Midbrain (tissue), 1 donor: Measurements from ENCODE around the gene APRT.

Experiments
- DNase-seq: peaks from one replicate; lab custom pipeline; 2025; lab: John Stamatoyannopoulos, UW

Gene APRT, protein sequence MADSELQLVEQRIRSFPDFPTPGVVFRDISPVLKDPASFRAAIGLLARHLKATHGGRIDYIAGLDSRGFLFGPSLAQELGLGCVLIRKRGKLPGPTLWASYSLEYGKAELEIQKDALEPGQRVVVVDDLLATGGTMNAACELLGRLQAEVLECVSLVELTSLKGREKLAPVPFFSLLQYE

DNA sequence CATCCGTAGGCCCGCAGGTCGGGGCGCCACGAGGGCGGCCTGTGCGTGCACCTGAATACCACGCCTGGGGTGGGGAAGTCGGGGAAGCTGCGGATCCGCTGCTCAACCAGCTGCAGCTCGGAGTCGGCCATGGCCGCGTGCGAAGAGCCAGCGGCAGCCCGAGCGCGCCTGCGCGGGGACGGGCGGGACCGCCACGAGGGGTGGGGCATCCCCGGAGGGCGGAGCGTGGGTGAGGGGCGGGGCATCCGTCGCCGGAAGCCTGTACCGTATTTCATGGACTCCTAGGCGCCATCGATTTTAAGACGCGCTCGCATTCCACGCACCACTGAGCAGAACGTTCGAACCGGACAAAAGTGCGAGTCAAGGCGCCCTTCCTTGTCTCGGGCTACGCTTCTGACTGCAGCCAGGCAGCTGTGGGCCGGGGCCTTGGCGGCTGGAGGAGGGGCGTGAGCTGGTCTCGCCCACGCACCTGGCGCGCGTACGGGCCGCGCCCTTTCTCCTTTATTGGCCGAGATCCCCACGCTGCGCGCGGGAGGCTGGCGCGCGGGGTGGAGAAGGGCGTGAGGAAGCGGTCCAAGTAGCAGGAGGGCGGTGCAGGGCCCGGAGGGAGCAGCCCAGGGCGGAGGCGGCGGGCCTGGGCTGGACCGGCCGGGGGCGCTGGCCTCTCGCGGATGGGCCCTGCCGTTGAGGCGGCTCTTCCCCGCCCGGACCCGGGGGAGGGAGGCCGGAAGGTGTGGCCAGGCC, at the start of gene APRT:
Gene APRT (minus strand): TSS at position 160 of the 744 bp plus-strand sequence. CDS start 29 bp downstream, at position 131.
- DNase-seq: peak; percentile 92

DNA sequence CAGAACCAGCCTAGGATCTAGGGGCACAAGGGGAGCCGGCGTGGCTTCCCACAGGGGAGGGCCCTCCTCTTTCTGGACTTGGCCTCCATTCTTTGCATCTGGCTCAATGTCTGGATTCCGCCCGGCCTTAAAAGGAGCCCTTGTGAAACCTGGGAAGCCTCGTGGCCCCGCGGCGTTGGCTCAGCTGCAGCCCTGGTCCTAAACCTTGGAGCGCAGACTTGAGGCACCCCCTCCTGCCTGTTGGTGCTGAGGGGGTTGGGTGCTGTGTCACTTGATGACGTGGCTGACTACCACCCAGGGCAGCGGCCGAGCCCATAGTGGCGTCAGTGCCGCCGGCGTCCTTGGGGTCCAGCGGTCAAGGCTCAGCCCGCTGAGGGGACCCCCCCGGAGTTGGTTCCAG, 49.6 kb upstream of the APRT start:
- DNase-seq: no peak

DNA sequence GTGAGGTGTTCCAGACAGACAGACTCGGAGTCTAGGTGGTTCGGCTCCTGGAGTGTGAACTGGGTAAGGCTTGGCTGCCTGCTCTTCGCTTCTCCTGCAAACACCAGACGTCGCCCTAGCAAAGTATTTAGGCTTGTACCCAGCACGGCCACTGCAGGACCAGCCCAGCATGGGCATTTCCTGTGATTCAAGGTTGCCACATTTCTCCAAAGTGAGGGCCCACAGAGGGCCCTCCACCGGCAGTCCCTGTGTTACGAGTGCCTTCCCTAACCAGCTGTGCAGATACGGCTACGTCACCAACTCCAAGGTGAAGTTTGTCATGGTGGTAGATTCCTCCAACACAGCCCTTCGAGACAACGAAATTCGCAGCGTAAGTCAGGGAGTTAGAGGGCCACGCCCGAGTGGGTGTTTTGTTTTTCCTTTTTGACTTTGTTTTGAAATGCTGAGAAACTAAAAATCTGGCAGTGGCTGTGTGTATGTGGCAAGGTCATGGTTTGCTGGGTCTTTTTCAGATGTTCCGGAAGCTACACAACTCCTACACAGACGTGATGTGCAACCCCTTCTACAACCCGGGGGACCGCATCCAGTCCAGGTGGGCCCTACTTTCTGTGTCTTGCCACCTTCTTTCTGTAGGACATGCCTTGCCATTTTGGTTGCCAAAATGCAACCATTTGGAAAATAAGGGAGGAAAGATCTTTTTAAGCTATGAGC, 47.8 kb upstream of the APRT start:
- DNase-seq: no peak

- DNase-seq: peak; percentile 77
Measured at GRCh38 chr16:88857728-88858339, 46.1 kb upstream of the APRT start.

DNA sequence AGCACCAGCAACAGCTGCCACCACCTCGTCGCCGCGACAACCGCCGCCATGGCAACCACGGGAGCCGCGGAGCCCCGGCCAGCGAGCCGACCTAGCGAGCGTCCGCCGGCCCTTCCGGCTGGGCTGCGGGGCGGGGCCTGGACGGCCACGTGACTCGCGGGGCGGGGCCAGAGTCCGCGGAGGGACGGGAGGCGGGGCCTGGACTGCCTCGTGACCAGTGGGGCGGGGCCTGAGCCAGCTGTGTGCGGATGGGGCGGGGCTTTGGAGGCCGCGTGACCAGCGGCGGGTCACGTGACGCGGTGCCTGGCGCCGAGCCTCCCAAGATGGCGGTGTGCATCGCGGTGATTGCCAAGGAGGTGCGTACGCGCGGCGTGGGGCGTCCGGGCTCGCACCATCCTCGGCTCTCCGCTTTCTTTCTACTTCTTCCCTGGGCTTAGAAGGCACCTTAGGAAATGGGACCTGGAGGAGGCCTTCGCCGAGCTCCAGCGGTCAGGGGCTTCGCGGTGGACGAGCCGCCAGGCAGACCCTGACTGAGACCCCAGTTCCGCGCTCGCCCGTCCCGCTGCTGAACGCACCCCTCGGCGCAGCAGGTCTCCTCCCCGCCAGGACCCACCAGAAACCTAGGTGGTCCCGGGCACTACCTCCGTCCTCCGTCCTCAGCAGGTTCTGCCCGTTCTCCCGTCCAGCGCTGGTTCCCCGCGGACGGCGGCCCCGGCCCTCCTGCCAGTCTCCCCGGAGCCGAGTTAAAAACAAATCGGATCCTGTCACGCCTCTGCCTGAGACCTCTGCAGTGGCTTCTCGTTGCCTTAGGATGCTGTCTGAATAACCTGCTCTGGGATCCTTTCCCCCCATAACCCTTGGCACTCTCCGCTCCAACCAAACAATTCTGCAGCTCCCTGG, 45.4 kb upstream of the APRT start, which contains the start of the genes GALNS and TRAPPC2L:
Gene GALNS (minus strand): TSS at position 120 of the 900 bp plus-strand sequence. CDS start 70 bp downstream, at position 50.
Gene TRAPPC2L (plus strand): TSS at position 300 of the 900 bp plus-strand sequence. CDS start 24 bp downstream, at position 324.
- peak; percentile 99 for DNase-seq

- no peak for DNase-seq
Measured at GRCh38 chr16:88856122-88856827, 44.5 kb upstream of the APRT start.

GRCh38 chr16:88855736-88856121, 44.0 kb upstream of the APRT start:
- DNase-seq: no peak

DNA sequence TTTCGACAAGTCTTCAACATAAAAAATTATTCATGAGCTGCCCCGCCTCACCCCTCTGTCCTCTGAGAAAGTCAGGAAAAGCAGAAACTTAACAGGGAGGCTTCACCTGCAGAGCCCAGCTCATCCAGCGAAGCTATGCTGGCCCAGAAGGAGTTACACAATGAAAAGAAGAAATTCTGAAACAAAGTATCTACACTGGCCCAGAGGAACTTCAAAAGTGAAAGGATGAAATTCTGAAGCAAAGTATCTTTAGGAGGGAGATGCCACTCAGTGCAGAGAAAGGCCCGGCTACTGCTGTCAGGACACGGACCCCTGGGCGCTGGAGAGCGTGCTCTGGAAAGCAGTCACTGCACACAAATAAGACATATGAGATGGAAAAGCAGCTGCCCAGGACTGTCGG, 43.4 kb upstream of the APRT start:
- DNase-seq: no peak

DNA sequence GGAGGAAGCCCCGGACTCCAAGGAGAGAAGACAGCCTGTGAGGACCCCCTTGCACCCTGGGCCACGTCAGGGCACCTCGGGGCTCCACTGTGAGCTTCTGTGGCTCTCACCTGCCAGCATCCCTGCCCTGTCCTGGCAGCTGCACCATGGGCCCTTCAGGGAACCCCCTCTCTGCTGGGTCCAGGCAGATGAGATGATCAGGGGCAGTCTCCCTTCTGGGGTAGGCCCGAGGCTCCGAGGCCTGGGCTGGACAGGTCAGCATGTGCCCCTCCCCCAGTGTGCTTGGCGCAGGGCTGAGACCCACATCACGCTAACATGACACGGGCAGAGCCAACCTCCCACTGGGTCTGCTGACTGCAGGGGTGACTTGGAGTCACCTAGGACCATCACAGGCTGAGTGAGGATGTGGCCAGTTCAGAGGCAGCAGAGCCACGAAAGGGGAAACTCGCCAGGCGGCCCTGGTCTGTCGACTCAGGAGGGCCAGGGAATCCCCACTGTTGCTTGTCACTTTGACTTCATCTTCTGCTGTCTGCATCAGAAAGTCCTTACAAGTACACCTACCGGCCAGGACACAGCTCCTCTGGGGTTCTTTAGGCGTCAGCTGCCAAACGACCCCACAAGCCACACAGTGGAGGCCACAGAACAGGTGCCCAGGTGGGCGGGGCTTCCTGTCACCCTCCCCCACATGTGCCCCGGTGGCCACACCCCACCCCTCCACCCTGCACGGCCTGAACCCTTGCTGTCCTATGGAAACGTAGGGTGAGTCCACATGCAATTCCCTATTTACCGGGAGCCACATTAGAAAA, 42.8 kb upstream of the APRT start:
- DNase-seq: no peak

DNA sequence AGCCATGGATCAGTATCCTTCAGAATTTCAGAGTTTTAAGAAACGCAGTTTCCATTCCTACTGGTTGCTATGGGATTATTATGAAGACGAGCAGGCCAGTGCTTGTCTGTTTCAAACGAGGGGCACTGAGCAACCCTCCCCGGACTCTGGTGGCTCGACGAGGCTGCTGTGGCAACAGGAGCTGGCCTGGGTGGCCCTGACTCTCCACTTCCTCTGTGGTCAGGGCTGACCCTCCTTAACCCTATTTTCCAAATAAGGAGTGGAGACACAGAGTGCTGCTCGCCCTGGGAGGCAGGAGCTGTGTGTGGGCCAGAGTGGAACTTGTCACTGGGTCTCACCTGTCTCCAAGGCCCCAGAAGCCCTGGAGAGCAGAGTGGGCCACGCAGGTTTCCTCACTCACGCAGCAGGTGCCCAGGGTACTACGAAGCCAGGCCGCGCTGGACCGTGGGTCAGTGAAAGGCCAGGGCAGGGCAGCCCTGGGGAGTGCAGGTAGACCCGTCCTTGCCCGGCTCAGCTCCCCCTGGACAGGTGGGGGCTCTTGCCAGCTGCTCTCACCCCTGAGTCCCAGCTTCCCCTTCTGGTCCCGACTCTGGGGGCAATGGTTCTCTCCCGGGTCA, 41.7 kb upstream of the APRT start:
- no peak for DNase-seq

- no peak for DNase-seq
Measured at GRCh38 chr16:88851616-88852015, 39.9 kb upstream of the APRT start.

GRCh38 chr16:88850531-88851199, 38.9 kb upstream of the APRT start:
- DNase-seq: no peak

DNA sequence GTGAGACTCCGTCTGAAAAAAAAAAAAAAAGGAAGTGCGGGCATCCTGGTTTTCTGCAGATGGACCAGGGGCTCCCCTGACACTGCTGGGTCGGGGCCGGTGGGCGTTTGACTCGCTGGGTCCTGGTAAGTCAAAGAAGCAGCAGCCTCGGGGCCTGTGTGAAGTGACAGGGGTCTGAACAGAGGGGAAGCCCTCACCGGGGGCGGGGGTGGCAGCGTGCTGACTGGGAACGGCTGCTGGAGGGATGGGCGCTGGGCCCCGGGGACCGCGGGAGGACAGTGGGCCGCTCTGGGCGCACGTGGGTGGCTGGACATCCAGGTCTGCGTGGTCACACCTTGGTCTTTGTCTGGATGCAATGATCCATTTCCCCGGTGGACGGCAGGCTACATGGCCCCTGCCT, 36.8 kb upstream of the APRT start:
- DNase-seq: no peak

- no peak for DNase-seq
Measured at GRCh38 chr16:88847654-88848053, 35.9 kb upstream of the APRT start.

DNA sequence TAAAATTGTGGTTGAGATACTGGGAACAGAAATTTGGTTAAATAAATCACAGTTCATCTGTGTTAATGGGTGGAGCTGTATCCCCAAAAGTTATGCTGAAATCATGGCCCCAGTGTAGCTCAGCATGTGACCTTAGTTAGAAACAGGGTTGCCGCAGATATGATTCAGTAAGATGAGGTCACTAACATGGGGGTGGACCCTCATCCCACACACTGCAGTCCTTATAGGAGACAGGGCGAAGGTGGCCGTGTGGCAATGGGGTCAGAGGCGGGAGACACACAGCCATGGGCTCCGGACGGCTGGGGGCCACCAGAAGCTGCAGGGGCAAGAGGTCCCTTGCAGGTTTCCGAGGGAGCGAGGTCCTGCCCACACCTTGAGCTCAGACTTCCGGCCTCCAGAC, 34.4 kb upstream of the APRT start:
- DNase-seq: no peak

DNA sequence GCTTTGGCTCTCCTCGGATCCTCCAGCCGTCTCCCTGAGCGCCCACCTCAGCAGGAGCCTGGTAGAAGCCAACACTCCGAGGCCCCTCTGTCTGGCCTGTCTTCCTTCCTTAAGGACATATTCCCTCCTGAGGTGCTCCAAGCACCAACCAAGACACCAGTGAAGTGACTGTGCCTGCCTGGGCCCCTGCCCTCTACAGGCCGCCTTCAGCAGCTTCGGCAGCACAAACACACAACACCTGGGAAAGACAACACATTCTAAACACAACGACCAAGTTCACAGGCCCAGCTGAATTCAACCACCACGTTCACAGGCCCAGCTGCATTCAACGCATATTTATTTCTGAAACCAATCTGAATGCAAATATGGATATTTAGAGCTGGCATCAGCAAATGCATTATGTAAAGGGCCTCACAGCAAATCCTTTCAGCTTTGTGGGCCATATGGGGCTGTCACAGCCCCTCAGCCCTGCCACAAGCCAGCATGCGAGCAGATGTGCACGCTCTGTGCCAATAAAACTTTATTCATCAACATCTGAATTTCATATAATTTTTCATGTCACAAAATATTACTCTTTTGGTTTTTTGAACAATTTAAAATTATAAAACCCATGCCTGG, 32.8 kb upstream of the APRT start:
- no peak for DNase-seq

DNA sequence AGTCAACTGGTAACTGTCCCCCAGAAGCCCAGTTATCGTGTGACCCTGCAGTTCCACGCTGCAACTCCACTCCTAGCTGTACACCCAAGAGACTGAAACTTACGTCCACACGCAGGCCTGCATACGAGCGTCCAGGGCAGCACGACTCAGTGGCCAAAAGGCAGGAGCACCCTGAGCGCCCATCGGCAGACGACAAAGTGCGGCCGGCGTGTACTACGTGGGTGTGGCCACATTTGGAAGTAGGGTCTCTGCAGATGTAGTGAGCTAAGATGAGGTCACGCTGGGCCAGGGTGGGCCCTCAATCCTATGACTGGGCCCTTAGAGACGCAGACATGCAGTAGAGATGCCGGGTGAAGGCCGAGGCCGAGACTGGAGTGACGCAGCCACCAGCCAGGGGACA, 31.5 kb upstream of the APRT start:
- no peak for DNase-seq

DNA sequence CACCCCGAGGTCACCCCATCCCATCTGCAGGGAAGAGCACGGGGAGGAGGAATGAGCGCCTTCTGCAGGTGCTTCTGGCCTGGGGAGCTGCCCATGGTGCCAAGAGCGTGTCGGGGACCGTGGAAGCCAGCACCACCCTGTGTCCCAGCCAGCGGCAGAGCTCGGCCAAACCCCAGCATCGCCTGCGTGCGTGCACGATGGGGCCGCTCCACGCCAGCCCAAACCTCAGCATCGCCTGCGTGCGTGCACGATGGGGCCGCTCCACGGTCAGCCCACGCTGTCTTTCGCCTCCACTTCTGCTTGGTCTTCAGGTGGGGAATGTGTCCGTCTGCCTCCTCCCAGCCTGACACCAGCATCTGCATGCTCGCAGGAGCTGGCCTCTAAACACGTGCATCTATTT, 31.1 kb upstream of the APRT start:
- no peak for DNase-seq
